Body of pancreas (tissue), 4 donors: ENCODE results near the gene SHISA7. TPM values are rescaled to one million over a fixed set of nuclear protein-coding genes. Genes with fewer than 3 reads are reported as not detected.

Experiments used
- ATAC-seq: fragments of 150-250 bp; one replicate; pipeline ENCODE4 v1.9.1; 2016
- DNase-seq, 4 donors: peaks; one replicate each; pipeline ENCODE4 v3.0.0-alpha.2; 2019
- H3K27ac ChIP-seq, 4 donors: fragments of 200-600 bp; sonication (generic); 1 replicate in 3 of 4; 2 replicates in 1 of 4; pipeline versions ENCODE4 v1.5.1 to v1.6.1; 2016 to 2019; ENCODE audit warnings: mild to moderate bottlenecking in 1 of 4, mixed read lengths in 1 of 4, moderate library complexity in 1 of 4
- H3K27me3 ChIP-seq, 2 donors: fragments of 200-600 bp; sonication (generic); one replicate each; pipeline ENCODE4 v1.6.0; 2016; ENCODE audit warnings: mild to moderate bottlenecking in 1 of 2
- H3K36me3 ChIP-seq, 2 donors: fragments of 200-600 bp; sonication (generic); replicated peaks in 1 of 2; 2 replicates each; pipeline ENCODE4 v1.5.1; 2016; ENCODE audit warnings: low read depth in 2 of 2; ENCODE audit not compliant: insufficient read depth in 1 of 2
- H3K4me1 ChIP-seq: fragments of 200-600 bp; sonication (generic); one replicate; pipeline ENCODE4 v1.6.0; 2016
- H3K4me3 ChIP-seq, 2 donors: fragments of 200-600 bp; sonication (generic); 1 replicate in 1 of 2; 2 replicates in 1 of 2; pipeline ENCODE4 v1.5.1; 2016 to 2019
- H3K9me3 ChIP-seq, 3 donors: fragments of 200-600 bp; sonication (generic); 1 replicate in 2 of 3; 2 replicates in 1 of 3; pipeline ENCODE4 v1.5.1; 2016
- CTCF ChIP-seq, 7 experiments: fragments of 450-650 bp in 4 of 7; fragments of 200-600 bp in 3 of 7; sonication (generic) in 3 of 7; IDR thresholded peaks; one replicate each; pipeline ENCODE4 v1.5.1; 2016 to 2019; ENCODE audit warnings: antibody characterized with exemption in 7 of 7
- POLR2A ChIP-seq, 3 donors: fragments of 450-650 bp; IDR thresholded peaks; one replicate each; pipeline ENCODE4 v1.6.1; 2016; ENCODE audit warnings: antibody characterized with exemption in 3 of 3, mild to moderate bottlenecking in 2 of 3
- WGBS, 2 donors: methylation state at CpG; one replicate each; pipeline ENCODE4 v1.1.5; 2017; 5-methylcytosine and 5-hydroxymethylcytosine counted together
- intact Hi-C: fragments of 100-400 bp; cut with DNase I; formaldehyde crosslinking; loops from one replicate; pipeline ENCODE4 v1.15.1; 2023
- total RNA-seq, 2 donors: library from RNA; depleted of rRNA; stranded (reverse); fragments of >200 nt; gene quantifications; one replicate each; pipeline ENCODE4 v1.1.0, GENCODE V29; 2016

Gene SHISA7
- total RNA-seq, 2 donors from 2014 or later, result not detected

GRCh38 chr19:55489711-55490477 lies 46.8 kb upstream of the SHISA7 start:
- Histone ChIP-seq H3K27me3 (no peaks in the 10 kb centered on the region), H3K9me3 (no peaks in the 10 kb centered on the region), H3K27ac (no peak overlapping the region), H3K4me3 (no peak overlapping the region), H3K4me1 (peaks cover 30% of the 10 kb centered on the region), H3K36me3 (no peaks in the 10 kb centered on the region)
- ATAC-seq (no peak), DNase-seq (no peak)
- WGBS, 2 donors, result 29 to 52% methylated on average over 4 to 19 of the region's 21 CpGs
- intact Hi-C loops, result no loop called here
- TF ChIP-seq POLR2A (IDR thresholded peaks at IDR 0.05), result no peak
- TF ChIP-seq CTCF (IDR thresholded peaks at IDR 0.05), result no peak

GRCh38 chr19:55488986-55489710 lies 46.0 kb upstream of the SHISA7 start:
- Histone ChIP-seq H3K27me3 (no peaks in the 10 kb centered on the region), H3K27ac (peak overlapping the region in 1 of 4 donors; percentile 17), H3K4me1 (peaks cover 37% of the 10 kb centered on the region), H3K4me3 (no peak overlapping the region), H3K9me3 (no peaks in the 10 kb centered on the region), H3K36me3 (no peaks in the 10 kb centered on the region)
- 48% methylated on average over 34 of the region's 36 CpGs; no CpG with 5 or more reads in 1 of the 2 donors for WGBS, 2 donors
- no peak for DNase-seq
- ATAC-seq, result no peak
- intact Hi-C loops, result no loop called here
- no peak for TF ChIP-seq POLR2A (IDR thresholded peaks at IDR 0.05)
- no peak for TF ChIP-seq CTCF (IDR thresholded peaks at IDR 0.05)

GRCh38 chr19:55487924-55488687 lies 45.0 kb upstream of the SHISA7 start, which contains the start of gene SSC5D:
Gene SSC5D, plus strand, starts transcription at chr19:55488436. Its CDS starts 154 bp downstream, at chr19:55488590.
- peak within 1 kb of the TSS in 3 of 4 donors; percentile 12 to 64 (median 57) for H3K27ac ChIP-seq
- WGBS, 2 donors, result 14 to 33% methylated on average over 11 to 12 of the region's 21 CpGs
- no peaks in the 10 kb centered on the region for H3K27me3 ChIP-seq
- H3K4me3 ChIP-seq, result no peak within 1 kb of the TSS
- H3K4me1 ChIP-seq, result peaks cover 39% of the 10 kb centered on the region
- no peaks in the 10 kb centered on the region for H3K9me3 ChIP-seq
- no peaks in the 10 kb centered on the region for H3K36me3 ChIP-seq
- DNase-seq (no peak), ATAC-seq (no peak)
- intact Hi-C loops, result no loop called here
- no peak for TF ChIP-seq POLR2A (IDR thresholded peaks at IDR 0.05)
- TF ChIP-seq CTCF (IDR thresholded peaks at IDR 0.05), result no peak

- ATAC-seq, result no peak
- Histone ChIP-seq H3K27ac (peak overlapping the region in 3 of 4 donors; percentile 12 to 64 (median 57)), H3K36me3 (no peaks in the 10 kb centered on the region), H3K9me3 (no peaks in the 10 kb centered on the region), H3K4me1 (peaks cover 39% of the 10 kb centered on the region), H3K4me3 (no peak overlapping the region), H3K27me3 (no peaks in the 10 kb centered on the region)
- no peak for TF ChIP-seq CTCF (IDR thresholded peaks at IDR 0.05)
- TF ChIP-seq POLR2A (IDR thresholded peaks at IDR 0.05), result no peak
- WGBS, 2 donors, result 36 to 42% methylated on average over 11 to 27 of the region's 27 CpGs
- intact Hi-C loops, result no loop called here
- no peak for DNase-seq
Measured at GRCh38 chr19:55486971-55487923, 44.1 kb upstream of the SHISA7 start.
